Myocyte (in vitro differentiated cells): Measurements from ENCODE around the gene RANGRF. TPM values are rescaled to one million over a fixed set of nuclear protein-coding genes. Genes with fewer than 3 reads are reported as not detected.

Source experiments
- DNase-seq: peaks from one replicate; pipeline ENCODE4 v3.0.0-alpha.2; 2012; ENCODE audit warnings: low read depth
- total RNA-seq: library from RNA; depleted of rRNA; stranded (reverse); fragments of >200 nt; gene quantifications from 2 replicates; pipeline ENCODE4 v1.2.3, GENCODE V29; 2014

Gene RANGRF
- total RNA-seq, 1 donor from 2014 or later = 10.6 TPM

DNA sequence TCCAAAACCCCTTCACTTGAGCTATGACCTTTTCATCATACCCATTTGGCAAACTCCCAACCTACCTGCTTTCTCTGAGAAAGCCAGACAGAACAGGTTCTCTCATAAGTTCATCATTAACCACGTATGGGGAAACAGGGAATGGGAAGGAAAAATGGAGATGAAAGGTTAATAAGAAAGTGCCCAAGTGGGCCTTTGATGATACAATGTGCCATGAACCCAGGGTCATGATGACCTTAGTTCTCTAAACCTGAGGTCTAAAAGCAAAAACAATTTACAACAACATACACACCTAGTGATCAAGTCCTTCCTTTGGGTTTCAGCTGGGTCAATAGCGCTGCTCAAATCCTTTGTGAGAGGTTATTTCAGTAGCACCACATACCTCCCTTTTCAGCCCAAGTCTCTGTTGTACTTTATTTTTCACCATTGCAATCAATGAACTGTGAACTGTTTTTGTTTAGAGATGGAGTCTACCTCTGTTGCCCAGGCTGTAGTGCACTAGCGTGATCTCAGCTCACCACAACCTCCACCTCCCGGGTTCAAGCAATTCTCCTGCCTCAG lies 14.5 kb upstream of the RANGRF start:
- no peak for DNase-seq

DNA sequence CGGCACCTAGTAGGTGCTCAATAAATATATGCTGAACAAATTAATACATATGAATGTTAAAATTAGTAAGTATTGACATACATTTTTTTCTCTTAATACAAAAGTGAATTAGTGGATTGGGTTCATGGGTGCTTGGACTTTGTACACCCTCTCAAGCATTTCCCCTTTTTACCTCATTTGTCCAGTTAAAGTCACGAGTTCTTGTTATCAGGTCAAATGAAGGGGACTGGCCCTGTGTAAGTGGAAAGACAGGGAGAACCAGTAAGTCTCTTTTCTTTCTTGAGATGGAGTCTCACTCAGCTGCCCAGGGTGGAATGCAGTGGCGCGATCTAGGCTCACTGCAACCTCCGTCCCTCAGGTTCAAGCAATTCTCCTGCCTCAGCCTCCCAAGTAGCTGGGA lies 13.7 kb upstream of the RANGRF start:
- DNase-seq = no peak

DNA sequence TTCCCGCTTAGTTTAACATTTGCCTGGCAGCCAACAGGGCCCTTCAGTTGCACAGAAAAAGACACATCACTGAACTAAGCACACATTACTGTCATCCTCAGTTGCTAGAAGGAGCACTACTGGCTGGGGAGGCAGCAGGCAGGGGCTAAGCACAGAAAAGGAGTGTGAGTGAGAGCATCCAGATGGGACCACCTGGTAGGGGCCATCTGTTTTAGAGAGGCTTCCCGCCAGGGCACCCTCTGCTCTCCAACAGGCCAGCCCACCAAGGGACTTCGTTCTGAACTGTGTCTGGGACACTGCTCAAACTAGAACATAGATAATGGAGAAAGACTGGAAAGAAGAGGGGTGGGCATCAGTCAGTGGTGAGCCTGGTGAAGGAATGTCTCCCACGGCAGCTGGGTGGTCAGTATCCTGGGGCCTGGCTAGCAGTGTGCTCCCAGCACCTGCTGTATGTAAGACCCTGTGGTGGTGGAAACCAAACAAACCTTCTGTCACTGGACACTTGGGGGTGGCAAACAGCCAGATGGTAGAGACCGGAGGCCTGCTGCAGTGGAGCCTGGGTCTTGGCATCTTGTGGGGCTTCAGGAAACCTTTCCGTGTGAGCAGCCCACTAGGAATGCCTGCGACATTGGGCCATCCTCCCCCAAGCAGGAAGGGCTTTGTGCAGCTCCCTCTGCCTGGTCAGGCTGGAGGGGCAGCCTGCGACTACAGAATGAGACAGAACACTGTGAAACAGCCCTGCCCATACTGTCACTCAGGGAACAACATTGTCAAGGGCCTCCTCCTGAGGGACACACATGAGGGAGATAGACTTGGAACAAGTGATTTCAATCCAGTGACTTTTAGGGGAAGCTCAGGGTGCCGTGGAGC lies 12.8 kb upstream of the RANGRF start:
- DNase-seq = peak; percentile 94

DNA sequence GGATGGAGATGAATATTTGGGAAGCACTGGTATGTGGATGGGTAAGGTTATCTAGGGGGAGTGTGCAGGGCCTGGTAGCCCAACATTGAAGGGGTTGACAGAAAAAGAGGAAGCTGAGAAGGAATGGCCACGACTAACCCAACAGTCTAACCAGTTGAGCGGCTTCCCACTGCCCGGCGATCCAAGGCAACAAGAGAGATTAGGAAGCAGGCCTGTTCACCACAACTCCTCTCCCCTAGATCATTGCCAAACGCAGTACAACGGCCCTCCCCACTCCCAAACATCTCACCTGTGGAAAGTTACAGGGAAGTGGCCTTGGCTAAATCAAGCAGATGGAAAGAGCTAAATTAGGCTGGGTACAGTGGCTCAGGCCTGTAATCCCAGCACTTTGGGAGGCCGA lies 11.2 kb upstream of the RANGRF start:
- DNase-seq = no peak

DNA sequence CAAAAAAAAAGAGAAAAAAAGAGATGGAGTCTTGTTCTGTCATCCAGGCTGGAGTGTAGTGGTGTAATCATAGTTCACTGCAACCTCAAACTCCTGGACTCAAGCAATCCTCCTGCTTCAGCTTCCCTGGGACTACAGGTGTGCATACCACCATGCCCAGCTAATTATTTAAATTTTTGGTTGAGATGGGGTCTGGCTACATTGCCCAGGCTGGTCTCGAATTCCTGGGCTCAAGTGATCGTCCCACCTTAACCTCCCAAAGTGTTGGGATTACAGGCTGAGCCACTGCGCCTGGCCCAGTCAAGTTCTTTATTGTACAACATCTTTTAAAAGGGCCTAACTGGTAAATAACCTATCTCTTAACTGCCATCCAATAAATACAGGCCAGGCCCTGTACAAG lies 6.1 kb upstream of the RANGRF start:
- DNase-seq = no peak

DNA sequence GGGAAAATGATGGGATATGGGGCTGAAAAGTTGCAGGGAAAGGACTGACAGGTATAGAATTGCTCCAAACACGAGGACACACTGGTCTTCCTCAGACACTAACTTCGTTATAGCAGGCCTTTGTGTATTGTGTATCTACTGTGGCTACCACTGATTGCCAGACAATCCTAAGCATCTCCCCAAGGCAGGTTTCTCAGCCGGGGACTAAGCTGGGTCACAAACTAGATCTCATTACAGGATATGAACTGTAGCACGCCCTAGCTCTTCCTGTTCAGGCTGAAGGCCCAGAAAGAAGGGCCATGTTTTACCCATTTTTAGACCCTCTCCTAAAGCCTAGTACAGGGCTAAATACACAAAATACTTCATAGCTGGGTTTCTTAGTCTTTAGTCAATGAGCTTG lies 5.1 kb upstream of the RANGRF start:
- DNase-seq = no peak

DNA sequence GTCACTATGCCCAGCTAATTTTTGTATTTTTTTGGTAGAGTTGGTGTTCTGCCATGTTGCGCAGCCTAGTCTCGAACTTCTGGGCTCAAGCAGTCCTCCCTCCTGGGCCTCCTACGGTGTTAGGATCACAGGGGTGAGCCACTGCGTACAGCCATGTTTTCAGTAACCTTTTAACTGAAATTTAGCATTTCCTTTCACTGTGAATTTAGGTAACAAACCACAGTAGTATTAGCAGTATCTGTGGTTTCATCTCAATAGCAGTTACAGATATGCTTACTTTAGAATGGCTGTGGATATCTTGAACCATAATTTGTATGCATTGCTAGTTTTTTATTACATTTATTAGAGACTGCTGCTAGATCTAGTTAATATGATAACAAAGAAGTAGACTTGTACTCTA lies 4.3 kb upstream of the RANGRF start:
- DNase-seq = no peak

DNA sequence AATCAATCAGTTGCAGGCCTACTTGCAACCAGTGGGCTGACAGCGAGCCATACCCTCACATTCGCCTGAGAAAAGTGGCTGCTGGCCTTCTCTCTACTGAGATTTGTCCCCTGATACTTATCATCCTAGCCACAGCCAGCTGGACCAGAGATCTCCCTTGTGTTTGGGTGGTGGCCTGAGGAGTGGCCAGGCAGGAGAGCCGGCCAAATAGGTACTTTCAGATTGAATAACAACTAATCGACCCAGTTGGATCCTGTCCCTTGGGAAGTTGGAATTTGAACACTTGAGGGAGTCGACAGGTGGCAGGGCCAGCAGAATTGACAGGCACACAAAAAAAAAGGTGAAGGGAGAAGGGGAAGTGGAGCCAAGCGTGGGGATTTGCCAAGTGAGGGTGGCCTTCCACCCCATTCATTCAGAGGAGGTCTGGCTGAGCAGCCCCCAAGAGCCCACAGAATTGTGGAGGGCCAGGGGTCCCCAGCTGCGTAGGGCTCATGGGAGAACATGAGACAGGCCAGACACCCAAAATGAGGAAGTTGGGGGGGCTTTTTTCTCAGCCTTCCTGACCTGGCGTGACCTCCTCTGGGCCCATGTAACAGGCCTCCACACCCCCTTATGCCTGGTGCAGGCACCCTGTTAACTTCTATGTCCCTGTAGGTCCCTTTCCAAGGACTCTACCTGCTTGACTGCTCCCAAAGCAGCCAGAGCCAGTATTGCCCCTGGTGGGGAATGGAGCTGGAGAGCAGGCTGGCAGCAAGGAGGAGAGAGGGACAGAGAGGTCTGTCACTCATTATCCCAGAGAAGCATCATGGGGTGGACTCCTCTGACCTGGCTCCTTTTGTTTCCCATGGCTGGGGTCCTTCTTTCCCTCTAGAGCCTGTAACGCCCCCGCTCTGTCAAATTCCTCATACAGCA lies 2.9 kb upstream of the RANGRF start:
- DNase-seq = peak; percentile 5

DNA sequence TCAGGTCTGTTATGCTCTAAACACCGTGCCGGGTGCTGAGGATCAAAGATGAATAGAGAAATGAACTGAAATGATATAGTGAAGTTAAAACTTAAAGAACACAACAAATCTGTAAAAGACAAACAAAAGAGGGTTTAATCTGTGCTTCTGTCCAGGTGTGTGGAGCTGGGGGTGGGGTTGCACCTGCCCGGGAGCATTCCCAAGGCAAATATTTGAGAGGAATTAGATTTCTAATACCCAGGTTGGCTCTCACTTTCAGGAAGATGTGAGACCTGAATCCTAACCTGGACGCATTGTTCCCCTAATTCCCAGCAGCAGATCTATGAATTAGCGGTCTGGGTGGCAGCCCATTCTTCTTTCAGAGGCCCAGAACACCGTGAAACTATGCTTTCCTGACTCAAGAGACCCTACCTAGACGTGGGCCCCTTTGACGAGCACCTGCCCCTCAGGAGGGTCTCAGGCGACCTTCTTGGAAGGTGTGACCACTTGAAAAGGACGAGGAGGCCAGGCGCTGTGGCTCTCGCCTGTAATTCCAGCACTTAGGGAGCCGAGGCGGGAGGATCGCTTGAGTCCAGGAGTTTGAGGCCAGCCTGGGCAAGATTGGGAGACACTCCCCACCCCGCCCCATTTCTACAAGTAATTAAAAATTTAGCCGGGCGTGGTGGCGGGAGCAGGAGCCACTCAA lies 677 bp upstream of the RANGRF start:
- no peak for DNase-seq

DNA sequence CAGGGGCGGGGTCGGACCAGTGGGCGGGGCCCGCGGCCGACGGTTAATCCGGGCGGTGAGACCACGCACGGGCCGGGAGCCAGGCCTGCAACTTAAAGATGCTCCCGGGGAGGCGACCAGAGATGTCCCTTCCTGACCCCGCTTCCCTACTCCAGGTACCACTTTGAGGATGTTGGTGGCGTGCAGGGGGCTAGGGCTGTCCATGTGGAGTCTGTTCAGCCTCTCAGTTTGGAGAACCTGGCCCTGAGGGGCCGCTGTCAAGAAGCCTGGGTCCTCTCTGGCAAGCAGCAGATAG lies 580 bp downstream of the RANGRF start:
- DNase-seq = no peak

DNA sequence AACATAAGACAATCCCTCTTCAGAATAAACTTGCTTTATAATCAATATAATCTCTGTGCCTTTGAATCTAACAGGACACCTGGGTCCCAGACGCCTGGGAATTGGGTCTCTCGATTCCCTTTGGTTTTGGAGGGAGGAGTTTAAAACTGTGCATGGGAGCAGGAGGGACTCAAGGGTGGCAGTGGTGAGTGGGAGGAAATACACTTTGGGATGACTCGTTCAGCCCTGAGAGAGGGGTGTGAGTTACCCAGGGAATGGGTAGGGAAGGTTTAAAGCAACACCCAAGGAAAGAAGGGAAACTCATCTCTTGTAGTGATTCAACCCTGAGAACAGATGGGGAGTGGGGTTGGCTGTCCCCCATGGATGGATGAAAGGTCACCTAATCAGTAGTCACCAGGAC lies 1.6 kb downstream of the RANGRF start:
- no peak for DNase-seq

DNA sequence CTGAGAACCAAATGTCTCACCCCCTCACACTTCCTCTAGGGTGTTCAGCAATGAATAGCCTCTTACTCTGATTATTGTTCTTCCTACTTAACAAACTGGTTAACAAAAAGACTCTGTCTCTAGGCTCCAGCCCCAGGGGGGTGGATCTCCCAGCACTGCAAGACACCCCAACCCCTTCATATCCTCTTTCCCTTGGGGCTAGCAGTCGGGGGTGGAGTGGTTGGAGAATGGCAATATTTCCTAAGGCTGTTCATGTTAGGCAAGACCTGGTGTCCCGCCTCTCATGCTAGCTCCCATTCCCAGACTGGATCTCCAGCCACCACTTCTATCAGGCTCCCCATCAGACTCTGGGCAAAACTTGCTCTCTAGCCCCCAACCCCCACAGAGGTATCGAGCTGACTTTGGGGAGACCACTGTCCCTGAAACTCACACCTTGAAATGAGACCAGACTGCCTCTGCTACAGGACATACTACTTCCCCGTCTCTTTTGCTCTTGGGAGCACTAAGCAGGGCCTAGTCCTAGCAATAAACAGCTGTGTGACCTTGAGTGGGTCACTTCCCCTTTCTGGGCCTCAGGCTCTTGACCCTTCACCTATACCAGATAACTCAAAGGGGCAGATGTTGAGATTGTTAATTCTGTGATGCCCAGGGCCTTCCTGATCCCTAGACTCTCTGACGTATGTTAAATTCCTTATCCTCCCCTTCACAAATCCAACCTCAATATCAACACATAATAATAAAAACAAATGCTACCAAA lies 4.3 kb downstream of the RANGRF start:
- DNase-seq = no peak

DNA sequence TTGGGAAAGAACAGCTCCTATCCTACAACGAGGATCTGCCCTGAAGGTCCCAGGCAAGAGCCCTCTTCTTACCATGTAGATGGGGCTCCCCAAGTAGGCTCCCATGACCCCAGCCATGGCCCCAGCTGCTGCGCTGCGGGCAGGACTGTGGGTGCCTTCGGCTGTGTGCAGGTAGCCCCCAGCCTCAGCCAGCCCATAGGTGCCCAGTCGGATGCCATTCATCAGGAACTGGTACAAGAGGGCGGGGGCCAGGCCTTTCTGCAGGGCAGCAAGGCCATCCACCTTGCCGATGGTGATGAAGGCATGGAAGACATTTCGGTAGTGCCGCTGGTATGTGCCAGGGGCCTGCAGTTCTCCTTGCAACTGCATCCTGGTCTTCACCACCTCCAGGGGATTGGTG lies 5.9 kb downstream of the RANGRF start:
- no peak for DNase-seq

DNA sequence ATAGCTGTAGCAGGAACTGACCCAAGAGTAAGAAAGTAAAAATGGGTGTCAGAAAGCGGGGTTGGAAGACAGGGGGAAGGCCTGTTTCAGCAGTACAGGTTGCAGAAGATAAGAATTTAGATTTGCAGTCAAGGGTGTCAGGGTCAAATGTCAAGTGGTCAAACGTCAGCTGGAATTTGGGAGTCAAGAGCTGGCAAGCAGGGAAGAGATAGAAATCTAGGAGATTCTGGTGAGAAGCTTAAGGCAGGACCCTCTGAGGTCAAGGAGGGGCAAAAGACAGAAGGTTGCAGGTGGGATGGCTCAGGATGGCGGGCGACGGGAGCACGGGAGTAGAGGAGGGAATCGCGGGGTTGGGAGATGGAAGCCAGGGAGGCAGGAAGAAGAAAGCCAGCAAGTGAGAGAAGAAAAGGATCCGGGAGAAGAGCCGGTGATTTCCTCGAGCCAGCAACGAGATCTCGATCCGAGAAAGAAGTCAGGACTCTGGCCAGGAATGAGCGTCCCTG lies 6.4 kb downstream of the RANGRF start:
- no peak for DNase-seq

DNA sequence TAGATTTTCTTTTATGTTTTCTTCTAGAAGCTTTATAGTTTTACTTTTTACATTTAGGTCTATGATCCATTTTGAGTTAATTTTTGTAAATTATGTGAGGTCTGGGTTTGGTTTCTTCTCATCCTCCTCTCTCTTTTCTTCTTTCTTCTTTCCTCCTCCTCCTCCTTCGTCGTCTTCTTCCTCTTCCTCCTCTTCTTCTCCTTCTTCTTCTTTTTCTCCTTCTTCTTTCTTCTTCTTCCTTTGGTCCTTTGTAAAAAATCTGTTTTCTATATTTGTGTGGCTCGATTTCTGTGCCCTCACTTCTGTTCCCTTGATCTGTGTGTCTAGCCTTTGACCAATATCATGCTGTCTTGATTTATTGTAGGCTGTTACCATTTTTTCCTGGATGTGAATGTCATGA lies 11.8 kb downstream of the RANGRF start:
- DNase-seq = no peak

DNA sequence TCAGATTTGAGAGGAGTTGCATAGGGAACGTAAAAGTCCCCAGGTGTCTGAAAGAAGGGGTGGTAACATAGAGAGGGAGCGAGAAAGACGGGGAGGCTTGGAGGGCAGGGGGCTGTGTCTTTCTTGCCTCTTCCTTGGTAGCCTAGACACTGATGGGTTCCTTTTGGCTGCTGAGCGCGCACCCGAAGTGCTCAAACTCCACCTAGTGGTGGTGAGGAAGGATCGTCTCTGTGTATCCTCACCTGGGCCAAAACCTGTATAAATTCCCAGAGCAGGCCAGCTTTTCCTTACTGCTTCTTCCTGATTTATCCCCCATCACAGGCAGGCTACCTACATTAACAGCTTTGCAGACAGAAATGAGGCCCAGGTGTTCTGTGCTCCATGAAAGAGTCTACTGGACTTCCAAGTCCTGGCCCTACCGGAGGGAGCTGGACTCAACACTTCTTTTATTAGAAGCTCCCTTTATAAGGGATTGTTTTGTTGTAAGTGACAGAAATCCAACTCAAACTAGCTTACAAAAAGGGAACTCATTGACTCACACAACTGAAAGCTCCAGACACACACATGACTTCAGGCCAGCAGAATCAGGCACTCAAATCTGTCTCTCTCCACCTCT lies 12.3 kb downstream of the RANGRF start:
- peak; percentile 72 for DNase-seq

DNA sequence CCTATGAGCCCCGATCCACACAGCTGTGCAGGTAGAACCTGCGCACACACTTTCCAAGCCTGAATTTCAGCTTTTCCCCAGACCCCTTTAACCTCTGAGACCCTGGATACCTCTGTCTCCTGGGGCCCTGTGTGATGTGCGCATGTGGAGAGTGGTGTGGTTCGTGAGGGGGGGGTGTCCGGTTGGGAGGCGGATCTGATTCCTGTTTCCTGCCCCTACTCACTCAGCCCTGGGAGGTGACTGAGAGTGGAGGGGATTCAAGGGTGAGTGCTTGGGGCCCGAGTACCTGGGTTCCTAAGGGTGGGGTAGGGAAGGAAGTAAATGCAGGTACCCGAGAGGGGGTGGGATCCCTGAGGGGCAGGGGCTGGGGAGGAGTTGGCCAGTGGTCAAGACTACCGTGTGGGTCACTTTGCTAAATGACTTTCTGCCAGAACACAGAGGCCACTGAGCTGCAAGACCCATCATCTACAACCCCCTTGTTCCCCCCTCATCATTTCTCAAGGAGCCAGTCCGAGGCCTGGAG lies 22.2 kb downstream of the RANGRF start:
- DNase-seq = no peak

DNA sequence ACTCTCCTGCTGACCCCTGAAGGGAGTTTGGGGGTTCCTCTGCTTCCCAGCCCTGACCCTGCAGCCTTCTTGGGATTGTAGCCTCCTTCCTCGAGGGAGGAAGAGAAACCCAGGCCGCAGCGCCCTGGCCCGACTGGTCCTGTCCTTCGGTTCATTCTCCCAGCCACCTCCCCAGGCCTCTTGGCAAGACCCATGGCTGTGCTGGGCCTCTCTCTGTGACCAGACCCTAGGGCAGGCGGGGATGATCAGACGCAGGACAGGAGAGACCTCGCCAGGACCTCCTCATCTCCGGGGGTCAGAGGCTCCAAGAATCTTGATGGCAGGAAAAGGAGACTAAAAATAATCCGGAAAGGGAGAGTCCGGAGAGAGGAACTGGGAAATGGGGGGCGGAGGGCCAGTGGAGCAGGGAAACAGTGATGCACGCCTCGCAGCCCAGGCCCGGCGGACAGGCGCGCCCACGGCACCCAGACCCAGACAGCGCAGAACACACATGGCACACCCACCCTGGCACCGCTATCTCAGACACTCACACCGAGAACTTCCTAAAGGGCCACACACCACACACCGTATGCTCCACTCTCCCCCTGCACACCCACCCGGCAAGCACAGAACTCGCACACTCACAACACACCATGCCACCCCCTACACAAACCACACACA lies 22.8 kb downstream of the RANGRF start:
- DNase-seq = no peak

DNA sequence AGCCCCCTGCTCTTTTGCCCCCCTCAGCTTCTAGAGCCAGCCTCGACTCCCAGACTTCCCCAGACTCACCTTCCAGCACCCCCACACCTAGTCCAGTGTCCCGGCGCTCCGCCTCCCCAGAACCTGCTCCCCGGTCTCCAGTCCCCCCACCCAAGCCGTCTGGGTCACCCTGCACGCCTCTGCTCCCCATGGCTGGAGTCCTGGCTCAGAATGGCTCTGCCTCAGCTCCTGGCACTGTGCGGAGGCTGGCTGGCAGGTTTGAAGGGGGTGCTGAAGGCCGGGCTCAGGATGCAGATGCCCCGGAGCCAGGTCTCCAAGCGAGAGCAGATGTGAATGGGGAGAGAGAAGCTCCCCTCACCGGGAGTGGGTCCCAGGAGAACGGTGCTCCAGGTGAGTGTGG lies 23.8 kb downstream of the RANGRF start:
- no peak for DNase-seq
